GM20431 (cell line): ENCODE measurements around the gene WIF1.

Source experiments
- in situ Hi-C: fragments of 300-500 bp; cut with MseI, MboI; formaldehyde crosslinking; loops from one replicate; pipeline ENCODE4 v1.15.0; 2020; ENCODE audit warnings: low sequenced_read_pairs; ENCODE audit not compliant: unreplicated experiment

The WIF1 gene

DNA sequence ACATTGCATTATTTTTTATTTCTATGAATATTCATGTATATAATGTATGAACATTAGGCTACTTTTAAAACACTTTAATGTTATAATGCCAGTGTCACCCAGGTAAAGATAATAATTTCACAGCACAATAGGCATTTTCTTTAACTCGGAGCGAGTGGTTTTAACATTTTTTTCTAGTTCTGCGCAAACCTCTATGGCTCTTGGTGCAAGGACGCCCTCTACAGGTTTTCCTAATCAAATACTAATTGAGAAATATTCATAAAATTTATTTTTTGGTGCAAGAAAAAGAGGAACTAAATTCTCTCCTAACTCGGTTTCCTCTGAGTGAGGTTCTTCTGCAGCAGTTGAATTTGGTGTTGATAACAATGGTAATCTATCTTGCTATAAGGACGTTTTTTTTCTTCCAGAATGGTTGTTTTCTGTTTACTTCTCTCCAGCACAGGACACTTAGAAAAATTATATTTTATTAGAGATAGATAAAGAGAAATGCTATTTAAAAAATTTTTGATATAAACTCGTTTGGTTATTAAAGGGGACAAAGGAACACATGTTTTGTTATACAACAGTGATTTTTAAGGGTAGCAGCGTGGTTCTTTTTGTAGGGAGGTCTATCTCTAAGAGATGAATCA is 2.4 kb upstream of the WIF1 start:
- in situ Hi-C loops = no loop called here

- in situ Hi-C loops = no loop called here
Measured at GRCh38 chr12:65122703-65123102, 1.6 kb upstream of the WIF1 start.

DNA sequence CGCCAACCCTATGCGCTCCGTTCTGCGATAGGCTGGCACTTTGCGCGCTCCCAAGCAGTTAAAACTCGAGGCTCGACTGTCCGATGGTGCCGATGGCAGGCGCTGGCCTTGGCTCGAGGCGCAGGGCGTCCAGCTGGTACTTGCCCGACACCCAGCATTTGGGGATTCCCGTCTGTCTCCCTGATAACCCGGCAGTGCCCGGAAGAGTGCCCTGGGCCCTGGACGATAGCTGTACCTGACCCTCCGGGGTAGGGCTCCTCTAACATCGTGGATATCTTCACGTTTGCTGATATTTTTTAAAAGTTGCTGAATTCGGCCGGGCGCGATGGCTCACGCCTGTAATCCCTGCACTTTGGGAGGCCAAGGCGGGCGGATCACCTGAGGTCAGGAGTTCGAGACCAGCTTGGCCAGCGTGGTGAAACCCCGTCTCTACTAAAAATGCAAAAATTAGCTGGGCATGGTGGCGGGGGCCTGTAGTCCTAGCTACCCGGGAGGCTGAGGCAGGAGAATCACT is 908 bp upstream of the WIF1 start:
- in situ Hi-C loops = no loop called here

GRCh38 chr12:65119063-65119462 is 2.0 kb downstream of the WIF1 start:
- in situ Hi-C loops = no loop called here

DNA sequence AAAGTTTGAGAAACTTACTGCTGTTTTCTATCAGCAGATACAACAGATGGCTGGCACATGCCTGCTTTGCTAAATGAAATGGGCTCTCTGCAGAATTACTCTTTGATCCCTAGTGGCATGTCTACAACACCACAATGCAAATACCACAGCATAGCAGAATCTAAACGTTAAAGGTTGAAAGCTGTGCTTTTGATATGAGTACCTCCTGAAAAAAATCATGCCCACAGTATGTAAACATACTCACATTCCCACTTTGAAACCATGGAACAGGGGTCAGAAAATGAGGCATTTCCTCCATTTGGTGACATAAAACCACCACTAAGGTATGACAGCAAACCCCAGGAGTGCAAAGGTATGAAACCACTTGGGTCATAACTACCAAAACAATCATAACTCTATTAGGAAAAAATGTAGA is 7.5 kb downstream of the WIF1 start:
- in situ Hi-C loops = no loop called here

DNA sequence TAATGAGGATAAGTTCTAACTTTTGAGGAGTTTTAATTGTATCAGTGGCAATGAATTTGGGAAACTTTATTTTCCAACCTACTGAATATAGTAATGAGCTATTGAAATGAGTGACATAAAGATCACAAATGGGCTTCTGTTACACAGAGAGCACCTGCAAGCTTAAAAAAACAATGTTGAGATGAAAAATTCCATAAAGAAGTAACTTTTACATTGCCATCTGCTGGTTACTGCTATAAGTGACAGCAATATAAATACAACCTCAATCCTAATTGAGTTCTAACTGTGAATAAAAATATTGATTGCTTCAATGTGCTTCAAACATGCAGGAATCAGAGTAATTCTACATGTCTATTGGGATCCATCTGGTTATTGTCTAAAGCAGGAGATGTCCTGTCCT is 14.2 kb downstream of the WIF1 start:
- in situ Hi-C loops = no loop called here

GRCh38 chr12:65100140-65100539 is 21.0 kb downstream of the WIF1 start:
- in situ Hi-C loops = no loop called here

GRCh38 chr12:65099182-65099581 is 21.9 kb downstream of the WIF1 start:
- in situ Hi-C loops = no loop called here

- in situ Hi-C loops = no loop called here
Measured at GRCh38 chr12:65098364-65098763, 22.7 kb downstream of the WIF1 start.

GRCh38 chr12:65094722-65095121 is 26.4 kb downstream of the WIF1 start:
- in situ Hi-C loops = no loop called here

DNA sequence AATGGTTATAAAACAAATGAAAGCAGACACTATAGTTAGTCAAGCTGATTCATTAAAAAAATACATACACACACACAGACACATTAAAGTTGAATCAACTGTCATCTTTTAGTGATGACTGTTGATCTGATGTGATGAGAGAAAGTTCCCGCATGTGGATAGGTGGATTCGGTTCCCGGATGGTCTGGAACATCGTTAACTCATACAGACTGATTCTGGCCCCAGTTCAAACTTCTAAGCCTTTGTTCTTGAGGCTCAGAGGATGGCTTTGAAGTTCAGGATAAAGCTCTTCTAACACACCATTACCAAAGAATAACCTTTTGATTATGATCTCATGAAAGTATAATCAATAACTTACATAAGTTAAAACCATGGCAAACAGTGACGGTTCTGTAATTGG is 27.5 kb downstream of the WIF1 start:
- in situ Hi-C loops = no loop called here

DNA sequence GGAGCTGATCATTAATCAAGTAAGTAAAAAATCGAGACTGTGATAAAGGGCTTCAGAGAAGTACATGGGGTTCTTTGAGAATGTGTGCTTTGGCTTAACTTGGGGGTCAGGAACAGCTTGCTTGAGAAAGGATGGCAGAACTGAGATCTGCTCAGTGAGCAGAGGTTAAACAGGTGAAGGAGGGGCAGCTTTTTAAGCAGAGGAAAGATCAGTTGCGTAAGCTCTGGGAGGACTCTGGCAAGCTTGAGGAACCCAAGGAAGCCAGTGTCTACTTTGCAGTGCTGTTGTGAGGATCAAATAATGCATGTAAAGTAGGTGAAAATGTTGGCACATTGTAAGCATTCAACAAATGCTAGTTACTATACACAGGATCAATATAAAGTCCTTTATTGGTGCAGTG is 30.6 kb downstream of the WIF1 start:
- in situ Hi-C loops = no loop called here

- in situ Hi-C loops = no loop called here
Measured at GRCh38 chr12:65086236-65086635, 34.9 kb downstream of the WIF1 start.

- in situ Hi-C loops = no loop called here
Measured at GRCh38 chr12:65084579-65084978, 36.5 kb downstream of the WIF1 start.

- in situ Hi-C loops = no loop called here
Measured at GRCh38 chr12:65083581-65083980, 37.5 kb downstream of the WIF1 start.

DNA sequence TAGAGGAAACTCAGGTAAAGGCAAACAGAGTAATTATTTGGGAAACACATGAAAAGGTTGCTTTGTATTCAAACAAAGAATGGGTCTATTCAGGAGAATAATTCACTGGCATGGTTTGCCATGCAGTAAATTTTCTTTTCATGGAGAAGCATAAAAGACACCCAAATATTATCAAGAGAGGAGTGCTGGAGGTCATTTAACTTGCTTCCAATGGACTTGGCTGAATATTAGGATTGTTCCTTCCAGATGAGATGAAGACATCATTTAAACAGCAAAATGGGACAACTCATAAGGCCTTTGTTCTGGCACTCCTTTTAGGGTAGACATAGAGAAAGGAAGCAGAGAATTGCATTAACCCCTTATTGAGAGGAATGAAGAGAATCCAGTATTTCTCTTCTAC is 38.7 kb downstream of the WIF1 start:
- in situ Hi-C loops = no loop called here

- in situ Hi-C loops = no loop called here
Measured at GRCh38 chr12:65081496-65081895, 39.6 kb downstream of the WIF1 start.

- in situ Hi-C loops = no loop called here
Measured at GRCh38 chr12:65074932-65075331, 46.2 kb downstream of the WIF1 start.

DNA sequence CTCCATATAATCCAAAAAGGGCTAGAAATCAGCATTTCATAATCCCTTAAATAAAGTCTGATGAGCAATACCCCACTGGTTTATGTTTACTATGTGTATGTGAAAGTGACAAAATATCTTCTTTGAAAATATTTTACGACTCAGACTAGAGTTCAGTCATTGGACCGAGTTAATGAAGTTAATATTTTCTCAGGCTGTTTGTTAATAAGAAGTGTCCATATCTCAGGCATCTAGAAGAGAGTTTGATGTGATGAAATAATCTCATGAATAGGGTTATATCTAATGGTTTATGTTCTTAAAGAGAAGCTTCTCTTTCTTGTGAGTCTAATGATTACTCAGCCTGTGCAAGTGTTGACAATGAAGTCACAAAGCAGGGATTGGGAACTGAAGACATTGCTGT is 51.8 kb downstream of the WIF1 start:
- in situ Hi-C loops = no loop called here

- in situ Hi-C loops = no loop called here
Measured at GRCh38 chr12:65067383-65067782, 53.7 kb downstream of the WIF1 start.

GRCh38 chr12:65055859-65056258 is 65.2 kb downstream of the WIF1 start:
- in situ Hi-C loops = no loop called here

- in situ Hi-C loops = no loop called here
Measured at GRCh38 chr12:65051218-65051617, 69.9 kb downstream of the WIF1 start.
